ENCODE data around the gene IL20RB. TPM values are rescaled to one million over a fixed set of nuclear protein-coding genes. Genes with fewer than 3 reads are reported as not detected.

Gene IL20RB
- polyA plus RNA-seq, 1 experiment: 3.2 TPM

GRCh38 chr3:136973352-136973751, 15.6 kb downstream of the IL20RB start:
- ChIA-PET POLR2A (no interaction called here), CTCF (no interaction called here)
- TF ChIP-seq CTCF (IDR thresholded peaks at IDR 0.05; ENCODE audit: insufficient read depth, low read depth, low read length): no peak
- no peaks in the 10 kb centered on the region for H3K36me3 ChIP-seq (ENCODE audit: control insufficient read depth, insufficient read depth, low read length)
- H3K27me3 ChIP-seq (ENCODE audit: control insufficient read depth, insufficient read depth, low read length): no peaks in the 10 kb centered on the region
- DNase-seq (ENCODE audit: low read depth): no peak
- H3K4me3 ChIP-seq (ENCODE audit: low read depth, low read length): no peak overlapping the region

GRCh38 chr3:136974670-136975069, 16.9 kb downstream of the IL20RB start:
- H3K4me3 ChIP-seq (ENCODE audit: low read depth, low read length): no peak overlapping the region
- H3K36me3 ChIP-seq (ENCODE audit: control insufficient read depth, insufficient read depth, low read length): no peaks in the 10 kb centered on the region
- no peaks in the 10 kb centered on the region for H3K27me3 ChIP-seq (ENCODE audit: control insufficient read depth, insufficient read depth, low read length)
- ChIA-PET POLR2A (no interaction called here), CTCF (interaction anchor here (0.6 kb wide), 1 partner anchor 895 kb away, joined by 3 read pairs; no protein-coding TSS in a partner anchor)
- no peak for DNase-seq (ENCODE audit: low read depth)
- no peak for TF ChIP-seq CTCF (IDR thresholded peaks at IDR 0.05; ENCODE audit: insufficient read depth, low read depth, low read length)

- Histone ChIP-seq H3K4me3 (ENCODE audit: low read depth, low read length) (no peak overlapping the region), H3K27me3 (ENCODE audit: control insufficient read depth, insufficient read depth, low read length) (no peaks in the 10 kb centered on the region), H3K36me3 (ENCODE audit: control insufficient read depth, insufficient read depth, low read length) (no peaks in the 10 kb centered on the region)
- ChIA-PET POLR2A (no interaction called here), CTCF (no interaction called here)
- DNase-seq (ENCODE audit: low read depth): no peak
- TF ChIP-seq CTCF (IDR thresholded peaks at IDR 0.05; ENCODE audit: insufficient read depth, low read depth, low read length): no peak
Measured at GRCh38 chr3:136979204-136979603, 21.4 kb downstream of the IL20RB start.

- H3K36me3 ChIP-seq (ENCODE audit: control insufficient read depth, insufficient read depth, low read length): no peaks in the 10 kb centered on the region
- DNase-seq (ENCODE audit: low read depth): no peak
- no peak for TF ChIP-seq CTCF (IDR thresholded peaks at IDR 0.05; ENCODE audit: insufficient read depth, low read depth, low read length)
- H3K4me3 ChIP-seq (ENCODE audit: low read depth, low read length): no peak overlapping the region
- POLR2A ChIA-PET: no interaction called here
- no peaks in the 10 kb centered on the region for H3K27me3 ChIP-seq (ENCODE audit: control insufficient read depth, insufficient read depth, low read length)
- CTCF ChIA-PET: no interaction called here
Measured at GRCh38 chr3:136979684-136980083, 21.9 kb downstream of the IL20RB start.

- DNase-seq (ENCODE audit: low read depth): no peak
- Histone ChIP-seq H3K4me3 (ENCODE audit: low read depth, low read length) (no peak overlapping the region), H3K36me3 (ENCODE audit: control insufficient read depth, insufficient read depth, low read length) (no peaks in the 10 kb centered on the region), H3K27me3 (ENCODE audit: control insufficient read depth, insufficient read depth, low read length) (no peaks in the 10 kb centered on the region)
- no peak for TF ChIP-seq CTCF (IDR thresholded peaks at IDR 0.05; ENCODE audit: insufficient read depth, low read depth, low read length)
- CTCF ChIA-PET: interaction anchor here (0.5 to 1.8 kb wide), 3 partner anchors 15 to 911 kb away, joined by 3 to 4 read pairs (median 3); partner anchors contain the start of gene IL20RB
- POLR2A ChIA-PET: no interaction called here
Measured at GRCh38 chr3:136982033-136982432, 24.2 kb downstream of the IL20RB start.
